AG10803 (cell line): ENCODE measurements around the gene SEMA4G.

Source experiments
- DNase-seq: peaks from one replicate; pipeline ENCODE4 v3.0.0; 2010; ENCODE audit warnings: low read depth
- H3K4me3 ChIP-seq: 2 replicates; pipeline ENCODE4 v1.5.1; 2011; ENCODE audit warnings: mild to moderate bottlenecking, low read length, control low read depth
- TF ChIP-seq, protein P1 (sequence below): conservative IDR thresholded peaks from 2 replicates; pipeline ENCODE4 v1.5.1; 2011; ENCODE audit warnings: mild to moderate bottlenecking, low read length, control low read depth, inconsistent platforms

Gene SEMA4G

DNA sequence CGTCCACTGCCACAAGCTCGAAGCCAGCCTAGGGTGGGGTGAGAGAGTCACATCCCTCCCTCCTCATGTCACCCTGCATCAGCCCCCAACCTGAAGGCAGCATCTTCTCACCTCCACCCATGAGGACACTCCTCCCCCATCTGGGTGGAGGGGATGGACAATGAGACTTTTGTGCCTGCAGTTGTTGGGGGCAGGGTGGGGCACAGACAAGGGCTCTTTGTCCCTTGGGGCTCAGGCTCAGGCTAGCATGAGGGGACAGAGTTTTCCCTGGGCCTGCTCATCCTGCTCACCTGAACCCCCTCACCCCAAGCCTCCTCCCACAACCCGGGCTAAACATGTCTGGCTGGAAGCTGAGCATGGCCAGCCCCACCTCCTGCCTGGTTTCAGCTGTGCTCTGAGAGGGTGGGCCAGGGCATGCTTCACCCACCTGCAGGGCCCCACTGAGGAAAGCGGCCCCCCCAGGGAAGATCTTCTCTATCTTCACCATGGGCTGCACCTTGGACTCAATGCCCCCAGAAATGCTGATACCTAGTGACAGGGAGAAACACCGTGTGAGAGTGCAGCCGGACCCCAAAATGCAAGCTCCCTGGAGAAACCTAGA, 39.6 kb downstream of the SEMA4G start:
- H3K4me3 ChIP-seq, result no peak overlapping the region
- no peak for DNase-seq
- TF ChIP-seq, protein P1, sequence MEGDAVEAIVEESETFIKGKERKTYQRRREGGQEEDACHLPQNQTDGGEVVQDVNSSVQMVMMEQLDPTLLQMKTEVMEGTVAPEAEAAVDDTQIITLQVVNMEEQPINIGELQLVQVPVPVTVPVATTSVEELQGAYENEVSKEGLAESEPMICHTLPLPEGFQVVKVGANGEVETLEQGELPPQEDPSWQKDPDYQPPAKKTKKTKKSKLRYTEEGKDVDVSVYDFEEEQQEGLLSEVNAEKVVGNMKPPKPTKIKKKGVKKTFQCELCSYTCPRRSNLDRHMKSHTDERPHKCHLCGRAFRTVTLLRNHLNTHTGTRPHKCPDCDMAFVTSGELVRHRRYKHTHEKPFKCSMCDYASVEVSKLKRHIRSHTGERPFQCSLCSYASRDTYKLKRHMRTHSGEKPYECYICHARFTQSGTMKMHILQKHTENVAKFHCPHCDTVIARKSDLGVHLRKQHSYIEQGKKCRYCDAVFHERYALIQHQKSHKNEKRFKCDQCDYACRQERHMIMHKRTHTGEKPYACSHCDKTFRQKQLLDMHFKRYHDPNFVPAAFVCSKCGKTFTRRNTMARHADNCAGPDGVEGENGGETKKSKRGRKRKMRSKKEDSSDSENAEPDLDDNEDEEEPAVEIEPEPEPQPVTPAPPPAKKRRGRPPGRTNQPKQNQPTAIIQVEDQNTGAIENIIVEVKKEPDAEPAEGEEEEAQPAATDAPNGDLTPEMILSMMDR, result no peak

DNA sequence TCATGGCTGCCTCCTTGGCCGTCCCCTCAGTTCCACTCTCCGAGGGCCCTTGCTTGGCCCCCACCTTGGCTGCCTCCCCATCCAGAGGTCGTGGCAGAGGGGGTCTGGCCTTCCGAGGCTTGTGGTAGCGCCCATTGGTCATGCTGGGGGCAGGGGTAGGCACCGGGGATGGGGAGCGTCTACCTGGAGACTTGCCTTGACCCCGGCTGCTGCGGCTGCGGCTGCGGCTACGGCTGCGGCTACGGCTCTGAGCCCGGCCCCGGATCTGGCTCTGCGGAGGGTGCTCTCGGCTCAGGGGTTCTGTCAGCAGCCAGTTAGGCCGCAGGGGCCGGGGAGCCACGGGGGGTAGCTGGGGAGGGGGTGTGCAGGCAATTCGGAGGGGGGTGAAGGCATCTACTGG, 41.0 kb downstream of the SEMA4G start:
- DNase-seq, result no peak
- TF ChIP-seq, protein P1, result no peak

DNA sequence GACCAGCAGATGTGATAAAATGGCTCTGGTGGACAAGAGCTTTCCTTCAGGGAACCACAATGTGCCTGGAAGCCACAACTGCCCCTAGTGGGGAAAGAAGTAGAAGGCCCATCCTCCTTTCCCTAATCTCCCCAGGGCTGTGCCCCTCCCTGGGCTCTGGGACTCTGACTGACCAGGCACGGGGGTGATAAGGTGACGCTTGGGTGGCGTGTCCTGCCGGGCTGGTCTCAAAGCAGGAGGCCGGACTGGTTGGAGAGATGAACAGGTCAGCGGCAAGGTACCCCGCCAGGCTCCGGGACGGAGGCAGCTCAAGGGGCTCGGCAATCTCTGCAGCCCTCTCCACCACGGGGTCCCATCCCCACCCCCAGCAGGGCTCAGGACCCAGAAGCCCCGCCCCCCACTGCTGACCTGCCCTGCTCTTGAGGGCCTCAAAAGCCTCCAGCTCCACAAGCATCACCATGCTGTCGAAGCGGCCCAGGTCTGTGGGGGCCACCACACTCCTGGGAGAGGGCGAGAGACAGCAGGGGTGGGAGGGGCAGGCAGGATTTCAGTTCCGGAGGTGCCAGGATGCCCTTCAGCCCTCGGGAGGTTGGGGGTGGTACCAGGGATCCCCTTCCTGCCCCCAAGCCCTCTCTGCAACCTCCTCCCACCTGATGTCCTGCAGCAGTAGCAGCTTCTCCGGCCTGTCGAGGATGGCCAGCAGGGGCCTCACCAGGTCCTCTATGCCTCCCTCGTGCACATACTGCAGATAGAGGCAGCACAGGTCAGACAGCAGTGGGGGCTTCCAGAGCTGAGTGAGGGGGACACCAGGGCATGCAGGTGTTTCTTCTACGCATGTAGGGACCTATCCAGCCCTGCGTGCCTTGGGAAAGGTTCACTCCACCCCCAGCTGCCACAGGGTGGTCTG, 42.5 kb downstream of the SEMA4G start:
- no peak overlapping the region for H3K4me3 ChIP-seq
- TF ChIP-seq, protein P1, result peak; percentile 54
- no peak for DNase-seq

More for the DNA sequence above, 41.0 kb downstream of the SEMA4G start:
- no peak overlapping the region for H3K4me3 ChIP-seq

DNA sequence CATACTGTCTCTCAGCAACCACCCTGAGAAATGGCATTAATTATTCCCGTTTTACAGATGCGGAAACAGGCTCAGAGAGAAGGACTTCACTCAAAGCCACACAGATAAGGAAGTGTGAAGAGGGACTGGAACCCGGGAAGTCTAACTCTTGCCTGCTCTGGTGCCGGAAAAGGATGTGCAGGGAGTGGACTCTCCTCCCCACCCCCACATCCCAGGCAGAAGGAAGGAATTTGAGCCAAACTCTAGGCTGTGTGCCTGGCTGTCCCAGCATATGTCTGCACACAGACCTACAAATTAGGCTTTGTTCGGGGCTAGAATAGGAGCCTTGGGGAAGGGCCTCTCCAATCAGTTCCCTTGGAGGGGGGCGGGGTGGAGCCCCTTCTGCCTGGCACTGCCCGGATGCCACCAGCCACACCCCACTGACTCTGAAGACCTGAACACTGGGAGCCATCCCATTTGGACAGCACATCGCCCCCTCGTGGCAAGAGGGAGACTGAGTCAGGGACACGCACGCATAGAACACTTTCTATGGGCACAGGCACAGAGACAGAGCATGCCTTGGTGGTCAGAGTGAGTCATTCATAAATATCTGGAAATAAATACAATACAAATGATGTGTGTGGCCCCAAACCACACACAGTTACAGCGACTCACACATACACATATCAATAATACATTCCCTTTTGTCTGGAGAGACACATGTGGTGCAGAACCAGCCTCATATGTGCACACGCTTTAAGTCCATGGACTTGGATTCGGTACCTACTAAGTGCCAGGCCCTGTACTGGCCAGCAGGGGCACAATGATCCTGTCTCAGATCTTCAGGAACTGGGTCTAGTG, 43.4 kb downstream of the SEMA4G start:
- H3K4me3 ChIP-seq, result no peak overlapping the region
- peak; percentile 90 for DNase-seq
- TF ChIP-seq, protein P1, result peak; percentile 73

DNA sequence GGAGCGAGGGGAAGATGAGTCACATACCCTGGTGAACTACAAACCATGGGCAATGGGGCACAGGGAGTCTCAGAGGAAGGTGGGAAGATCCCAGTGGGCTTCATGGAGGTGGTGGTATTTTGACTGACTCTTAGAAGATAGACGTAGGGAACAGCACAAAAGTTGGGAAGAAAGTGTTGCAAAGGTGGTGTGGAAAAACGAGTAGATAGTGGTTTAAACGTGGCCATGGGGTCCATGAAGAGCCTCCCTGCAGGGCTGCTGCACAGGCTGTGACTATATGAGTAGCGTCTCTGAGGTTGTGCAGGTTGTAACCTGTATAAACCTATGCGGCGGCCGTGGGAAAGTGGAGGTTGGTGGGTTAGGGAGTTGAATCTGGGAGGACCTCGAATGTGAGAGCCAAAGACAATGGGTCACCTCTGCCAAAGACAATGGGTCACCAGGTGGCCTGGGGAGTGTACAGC, 44.1 kb downstream of the SEMA4G start:
- TF ChIP-seq, protein P1, result no peak
- DNase-seq, result no peak
- H3K4me3 ChIP-seq, result no peak overlapping the region

DNA sequence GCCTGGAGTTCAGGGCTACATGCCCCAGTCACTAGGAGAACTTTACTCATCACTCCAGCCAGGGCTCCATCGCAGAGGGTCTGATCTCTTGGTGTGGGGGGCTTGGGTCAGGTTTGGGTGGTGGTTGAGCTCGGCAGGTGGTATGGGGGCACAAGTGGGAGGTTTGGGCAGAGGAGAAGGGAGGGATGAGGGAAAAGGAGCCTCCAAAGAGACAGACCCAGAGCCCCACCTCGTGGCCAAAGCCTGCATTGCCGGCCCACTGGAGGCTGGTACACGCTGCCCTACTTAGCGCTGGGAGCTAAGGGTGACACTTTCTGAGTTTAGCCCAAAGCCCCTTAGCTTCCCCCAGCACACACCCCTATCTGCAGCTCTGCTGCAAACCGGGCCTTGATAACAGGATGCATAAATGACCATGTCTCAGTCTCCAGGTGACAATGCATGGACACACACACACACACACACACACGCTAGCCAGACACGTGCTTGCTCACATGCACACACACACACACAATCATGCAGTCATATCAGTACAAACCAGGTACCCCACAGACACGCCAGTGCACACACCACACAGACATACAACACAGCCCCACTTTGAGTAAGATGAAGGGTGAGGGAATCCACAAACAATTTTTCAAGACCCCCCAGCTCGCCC, 45.1 kb downstream of the SEMA4G start:
- DNase-seq, result peak; percentile 47
- H3K4me3 ChIP-seq, result no peak overlapping the region
- TF ChIP-seq, protein P1, result peak; percentile 94
